Urinary bladder (tissue), 4 donors: ENCODE data around the gene TNFRSF25. TPM values are rescaled to one million over a fixed set of nuclear protein-coding genes. Genes with fewer than 3 reads are reported as not detected.
A peak's percentile ranks its signal among the peaks of the same experiment; 100 is the strongest.
"Not testable (repeated sequence)": the region's sequence is repeated elsewhere in the genome, so short reads cannot be mapped to it uniquely, and the experiment has no call there.

Source experiments
- DNase-seq: peaks from one replicate; pipeline ENCODE4 v3.0.0-alpha.2; 2015; ENCODE audit errors: extremely low spot score
- H3K27ac ChIP-seq: one replicate; pipeline ENCODE4 v1.5.1; 2013; ENCODE audit warnings: low read depth, mild to moderate bottlenecking, moderate library complexity
- H3K36me3 ChIP-seq: one replicate; pipeline ENCODE4 v1.6.1; 2013; ENCODE audit warnings: mild to moderate bottlenecking, moderate library complexity; ENCODE audit not compliant: insufficient read depth
- H3K4me1 ChIP-seq: one replicate; pipeline ENCODE4 v1.6.1; 2013; ENCODE audit warnings: mild to moderate bottlenecking, moderate library complexity; ENCODE audit not compliant: insufficient read depth
- H3K4me3 ChIP-seq: one replicate; pipeline ENCODE4 v1.5.1; 2013; ENCODE audit warnings: low read depth, low read length
- WGBS: extraction: QIAGEN DNeasy Blood & Tissue Kit; methylation state at CpG from one replicate; pipeline ENCODE4 v1.1.7; 2013; 5-methylcytosine and 5-hydroxymethylcytosine counted together
- polyA plus RNA-seq: library from polyadenylated mRNA; stranded (reverse); fragments of 200-250 nt; gene quantifications from one replicate; pipeline ENCODE4 v1.2.3, GENCODE V29; 2013
- total RNA-seq: library from RNA; depleted of rRNA; stranded (reverse); fragments of >200 nt; gene quantifications from one replicate; pipeline ENCODE4 v1.2.3, GENCODE V29; 2014
- donor health status: healthy with polysubstance abuse.
- donor health status: healthy.

TNFRSF25 gene
- total and polyA plus RNA-seq, 2 donors: 4.3 to 7.1 TPM

GRCh38 chr1:6450943-6451373 lies 15.0 kb downstream of the TNFRSF25 start:
- 64% methylated on average over 6 of the region's 6 CpGs for WGBS
- Histone ChIP-seq H3K4me3 (no peak overlapping the region), H3K27ac (no peak overlapping the region), H3K36me3 (no peaks in the 10 kb centered on the region), H3K4me1 (no peaks in the 10 kb centered on the region)
- no peak for DNase-seq

DNA sequence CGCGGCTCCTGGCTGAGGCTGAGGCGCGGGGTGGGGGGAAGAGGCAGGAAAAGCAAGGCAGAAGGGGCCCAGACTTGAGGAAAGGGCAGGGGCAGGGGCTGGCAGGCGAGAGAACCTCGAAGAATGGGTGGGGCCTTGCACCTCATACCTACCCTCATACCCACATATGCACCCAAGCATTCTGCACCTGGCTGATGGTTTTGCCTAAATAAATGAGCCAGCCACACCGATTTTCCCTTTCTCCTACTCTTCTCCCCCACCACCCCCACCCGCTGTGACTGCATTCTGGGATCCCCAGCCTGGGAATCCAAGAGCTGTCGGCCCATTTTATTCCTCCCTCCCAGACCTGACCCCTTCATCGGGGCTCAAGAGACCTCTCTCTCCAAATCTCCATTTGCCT lies 15.5 kb downstream of the TNFRSF25 start:
- 40% methylated on average over 10 of the region's 10 CpGs for WGBS
- DNase-seq, H3K36me3 ChIP-seq, H3K4me3 ChIP-seq, H3K27ac ChIP-seq, H3K4me1 ChIP-seq: not testable (repeated sequence)

DNA sequence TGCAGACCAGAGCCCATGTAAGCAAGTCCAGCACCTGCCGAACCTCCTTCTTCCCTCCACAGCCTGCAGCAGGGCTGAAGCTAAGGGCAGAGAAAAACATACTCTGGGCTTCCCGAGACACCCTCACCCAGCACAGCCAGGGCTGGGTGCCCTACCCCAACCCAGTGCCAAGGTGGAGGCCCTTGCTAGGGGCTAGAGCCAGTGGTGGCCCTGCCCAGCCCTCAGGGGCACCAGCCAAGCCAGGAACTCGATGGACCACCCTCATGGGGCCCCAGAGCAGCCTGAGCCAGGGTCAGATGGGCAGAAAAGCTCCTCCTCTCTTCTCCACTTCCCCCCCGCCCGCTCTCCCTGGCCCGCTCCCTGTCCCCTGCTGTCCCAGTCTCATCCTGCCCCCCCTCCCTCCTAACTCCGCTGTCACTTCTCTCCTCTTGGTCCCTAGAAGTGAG lies 15.9 kb downstream of the TNFRSF25 start:
- H3K4me3 ChIP-seq: no peak overlapping the region
- no peaks in the 10 kb centered on the region for H3K4me1 ChIP-seq
- no peak for DNase-seq
- H3K27ac ChIP-seq: no peak overlapping the region
- no peaks in the 10 kb centered on the region for H3K36me3 ChIP-seq
- WGBS: 28% methylated on average over 7 of the region's 7 CpGs

- H3K36me3 ChIP-seq: no peaks in the 10 kb centered on the region
- H3K4me1 ChIP-seq: no peaks in the 10 kb centered on the region
- no peak overlapping the region for H3K27ac ChIP-seq
- H3K4me3 ChIP-seq: no peak overlapping the region
- DNase-seq: no peak
- 4% methylated on average over 66 of the region's 66 CpGs for WGBS
Observed at GRCh38 chr1:6448749-6449631, 17.0 kb downstream of the TNFRSF25 start.

DNA sequence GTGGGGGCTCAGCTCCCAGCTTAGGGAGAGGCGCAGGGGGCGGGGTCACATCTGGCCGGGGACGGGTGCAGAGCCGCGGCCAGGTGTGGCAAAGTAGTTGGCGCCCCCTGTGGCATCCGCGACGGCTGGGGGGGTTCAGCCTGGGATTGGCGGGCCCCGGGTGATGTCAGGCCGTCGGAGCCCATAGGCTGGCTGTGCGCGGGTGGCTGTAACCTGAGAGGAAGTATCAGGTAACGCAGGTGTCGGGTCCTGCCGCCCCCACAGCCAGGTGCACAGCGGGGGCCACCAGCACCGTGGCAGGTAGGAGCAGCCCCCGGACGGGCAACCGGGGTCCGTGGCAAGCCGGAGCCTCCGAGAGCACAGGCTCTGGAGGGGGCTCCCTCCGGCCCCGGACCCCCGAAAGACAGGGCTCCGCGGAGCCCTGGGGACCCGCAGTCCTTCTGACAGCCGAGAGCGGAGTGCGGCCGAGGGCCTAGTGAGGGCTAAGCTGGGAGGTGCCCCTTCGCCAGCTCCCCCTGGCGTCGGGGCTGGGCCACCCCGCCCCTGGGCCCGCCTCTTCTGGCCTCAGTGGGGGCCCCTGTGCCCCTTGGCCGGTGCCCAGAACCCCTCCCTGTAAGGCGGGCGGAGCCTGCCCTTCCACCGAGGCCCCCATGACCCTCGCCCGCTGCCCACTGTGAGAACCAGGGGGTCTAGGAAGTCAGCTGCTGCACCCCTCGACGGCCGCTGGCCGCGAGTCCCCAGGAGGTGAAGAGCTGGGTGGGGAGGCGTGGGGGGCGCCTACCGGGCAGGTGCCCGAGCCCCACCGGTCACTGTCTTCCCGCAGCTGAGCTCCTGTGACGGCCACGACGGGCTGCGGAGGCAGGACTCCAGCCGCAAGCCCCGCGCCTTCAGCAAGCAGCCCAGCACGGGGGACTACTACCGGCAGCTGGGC lies 17.9 kb downstream of the TNFRSF25 start:
- no peak overlapping the region for H3K27ac ChIP-seq
- no peak overlapping the region for H3K4me3 ChIP-seq
- WGBS: 1% methylated on average over 68 of the region's 68 CpGs
- no peak for DNase-seq
- H3K4me1 ChIP-seq: no peaks in the 10 kb centered on the region
- no peaks in the 10 kb centered on the region for H3K36me3 ChIP-seq

GRCh38 chr1:6447016-6447817 lies 18.8 kb downstream of the TNFRSF25 start:
- H3K4me3 ChIP-seq: peak overlapping the region; percentile 17

GRCh38 chr1:6446665-6447015 lies 19.3 kb downstream of the TNFRSF25 start:
- DNase-seq: no peak
- 65% methylated on average over 4 of the region's 4 CpGs for WGBS
- H3K4me3 ChIP-seq: no peak overlapping the region

More at GRCh38 chr1:6447016-6447817, 18.8 kb downstream of the TNFRSF25 start:
- DNase-seq: no peak
- no peaks in the 10 kb centered on the region for H3K36me3 ChIP-seq
- WGBS: 3% methylated on average over 67 of the region's 67 CpGs
- no peaks in the 10 kb centered on the region for H3K4me1 ChIP-seq
- H3K27ac ChIP-seq: no peak overlapping the region

GRCh38 chr1:6445929-6446328 lies 20.0 kb downstream of the TNFRSF25 start:
- not testable (repeated sequence) for DNase-seq, H3K4me1 ChIP-seq, H3K36me3 ChIP-seq, H3K27ac ChIP-seq, H3K4me3 ChIP-seq
- WGBS: 78% methylated on average over 4 of the region's 4 CpGs

More at GRCh38 chr1:6446665-6447015, 19.3 kb downstream of the TNFRSF25 start:
- H3K36me3 ChIP-seq: no peaks in the 10 kb centered on the region
- no peak overlapping the region for H3K27ac ChIP-seq
- H3K4me1 ChIP-seq: no peaks in the 10 kb centered on the region

DNA sequence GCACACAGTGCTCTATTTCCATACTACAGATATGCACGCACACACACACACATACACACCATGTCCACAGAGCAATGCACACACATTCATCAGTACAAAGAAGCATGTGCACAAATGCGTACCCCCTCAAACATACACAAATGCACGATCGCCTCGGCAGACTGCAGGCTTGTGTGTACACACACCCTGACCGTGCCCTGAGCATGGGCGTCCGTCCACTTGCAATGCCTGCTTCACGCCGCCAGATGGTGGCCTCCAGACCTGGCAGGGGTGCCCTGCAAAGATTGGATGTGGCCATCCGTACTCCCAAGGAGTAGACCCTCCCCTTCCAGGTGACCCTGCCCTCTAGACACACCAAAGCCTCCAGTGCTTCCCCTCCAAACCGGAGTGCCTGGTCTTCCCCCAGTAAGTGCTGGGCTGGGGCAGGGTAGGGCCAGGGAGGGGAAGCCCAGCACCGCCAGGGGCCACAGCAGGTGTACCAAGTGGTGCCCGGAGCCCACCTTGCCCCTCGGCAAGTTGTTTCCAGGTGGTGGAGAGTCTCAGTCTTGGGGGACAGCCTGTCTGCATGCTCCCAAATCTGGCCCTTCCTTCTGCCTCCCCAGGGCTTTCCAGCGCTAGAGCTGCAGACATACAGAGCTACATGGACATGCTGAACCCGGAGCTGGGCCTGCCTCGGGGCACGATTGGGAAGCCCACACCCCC lies 20.8 kb downstream of the TNFRSF25 start:
- H3K36me3 ChIP-seq: no peaks in the 10 kb centered on the region
- no peak overlapping the region for H3K27ac ChIP-seq
- DNase-seq: no peak
- WGBS: 51% methylated on average over 19 of the region's 19 CpGs
- no peaks in the 10 kb centered on the region for H3K4me1 ChIP-seq
- H3K4me3 ChIP-seq: no peak overlapping the region

DNA sequence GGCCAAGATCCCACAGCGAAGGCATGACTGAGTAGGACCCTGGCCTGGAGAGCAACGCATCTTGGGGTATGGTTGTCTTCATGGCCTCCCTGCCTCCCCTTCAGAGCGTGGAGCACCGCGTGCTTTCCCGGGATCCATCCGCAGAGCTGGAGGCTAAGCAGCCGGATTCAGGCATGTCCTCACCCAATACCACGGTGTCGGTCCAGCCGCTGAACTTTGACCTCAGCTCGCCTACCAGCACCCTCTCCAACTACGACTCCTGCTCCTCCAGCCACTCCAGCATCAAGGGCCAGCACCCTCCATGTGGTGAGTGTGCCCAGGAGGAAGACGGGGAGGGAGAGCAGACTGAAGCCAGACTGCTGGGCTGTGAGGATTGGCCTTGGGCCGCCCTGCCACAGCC lies 21.6 kb downstream of the TNFRSF25 start:
- Histone ChIP-seq H3K36me3 (no peaks in the 10 kb centered on the region), H3K4me1 (no peaks in the 10 kb centered on the region), H3K27ac (no peak overlapping the region), H3K4me3 (no peak overlapping the region)
- DNase-seq: no peak
- 86% methylated on average over 15 of the region's 15 CpGs for WGBS

GRCh38 chr1:6443339-6444115 lies 22.4 kb downstream of the TNFRSF25 start:
- no peaks in the 10 kb centered on the region for H3K4me1 ChIP-seq
- no peak overlapping the region for H3K4me3 ChIP-seq
- no peak overlapping the region for H3K27ac ChIP-seq
- DNase-seq: no peak
- WGBS: 82% methylated on average over 21 of the region's 21 CpGs
- H3K36me3 ChIP-seq: no peaks in the 10 kb centered on the region

GRCh38 chr1:6441586-6441985 lies 24.4 kb downstream of the TNFRSF25 start:
- DNase-seq: no peak
- H3K4me1 ChIP-seq: no peaks in the 10 kb centered on the region
- H3K27ac ChIP-seq: no peak overlapping the region
- no peak overlapping the region for H3K4me3 ChIP-seq
- H3K36me3 ChIP-seq: no peaks in the 10 kb centered on the region
- WGBS: 72% methylated on average over 7 of the region's 7 CpGs
